HG03457 (cell line): ENCODE measurements around the gene LEF1.
"Not testable (repeated sequence)": the region's sequence is repeated elsewhere in the genome, so short reads cannot be mapped to it uniquely, and the experiment has no call there.

Experiments used
- ATAC-seq: cut with Tn5 transposase; IDR thresholded peaks from one replicate; pipeline ENCODE4 v1.9.1; 2021; ENCODE audit warnings: moderate number of reproducible peaks; ENCODE audit not compliant: unreplicated experiment

The LEF1 gene

GRCh38 chr4:108037884-108038283 lies 130.8 kb downstream of the LEF1 start:
- ATAC-seq, result no peak

GRCh38 chr4:108036213-108036612 lies 132.5 kb downstream of the LEF1 start:
- ATAC-seq, result peak; percentile 88

- ATAC-seq, result no peak
These were observed 133.0 kb downstream of the LEF1 start for GRCh38 chr4:108035691-108036090.

GRCh38 chr4:108034565-108034964 lies 134.2 kb downstream of the LEF1 start:
- no peak for ATAC-seq

- no peak for ATAC-seq
These were observed 135.4 kb downstream of the LEF1 start for GRCh38 chr4:108033348-108033747.

- no peak for ATAC-seq
These were observed 137.2 kb downstream of the LEF1 start for GRCh38 chr4:108031427-108032083.

GRCh38 chr4:108030332-108030731 lies 138.4 kb downstream of the LEF1 start:
- ATAC-seq, result peak; percentile 97

GRCh38 chr4:108029731-108030130 lies 139.0 kb downstream of the LEF1 start:
- ATAC-seq, result no peak

GRCh38 chr4:108029016-108029720 lies 139.6 kb downstream of the LEF1 start:
- ATAC-seq, result no peak

- ATAC-seq, result no peak
These were observed 143.9 kb downstream of the LEF1 start for GRCh38 chr4:108024878-108025165.

- ATAC-seq, result no peak
These were observed 144.5 kb downstream of the LEF1 start for GRCh38 chr4:108024085-108024877.

- ATAC-seq, result no peak
These were observed 149.9 kb downstream of the LEF1 start for GRCh38 chr4:108018884-108019187.

GRCh38 chr4:108018040-108018883 lies 150.5 kb downstream of the LEF1 start:
- ATAC-seq, result no peak

- ATAC-seq, result no peak
These were observed 154.8 kb downstream of the LEF1 start for GRCh38 chr4:108013955-108014354.

GRCh38 chr4:108013327-108013726 lies 155.4 kb downstream of the LEF1 start:
- ATAC-seq, result no peak

- not testable (repeated sequence) for ATAC-seq
These were observed 156.3 kb downstream of the LEF1 start for GRCh38 chr4:108012382-108012781.

GRCh38 chr4:108010167-108010566 lies 158.6 kb downstream of the LEF1 start:
- ATAC-seq, result no peak

- ATAC-seq, result no peak
These were observed 160.0 kb downstream of the LEF1 start for GRCh38 chr4:108008721-108009120.

GRCh38 chr4:108007984-108008383 lies 160.7 kb downstream of the LEF1 start:
- ATAC-seq, result no peak

GRCh38 chr4:108006361-108006760 lies 162.4 kb downstream of the LEF1 start:
- no peak for ATAC-seq

- ATAC-seq, result no peak
These were observed 162.9 kb downstream of the LEF1 start for GRCh38 chr4:108005807-108006206.
